ENCODE data around the gene TIMP2. TPM values are rescaled to one million over a fixed set of nuclear protein-coding genes. Genes with fewer than 3 reads are reported as not detected.

Gene TIMP2
- total and polyA plus RNA-seq, 2 of the 13 experiments (the other 11 are each of a cell fraction or from before 2014, with no cell fraction given): 3.8 to 8.5 TPM

DNA sequence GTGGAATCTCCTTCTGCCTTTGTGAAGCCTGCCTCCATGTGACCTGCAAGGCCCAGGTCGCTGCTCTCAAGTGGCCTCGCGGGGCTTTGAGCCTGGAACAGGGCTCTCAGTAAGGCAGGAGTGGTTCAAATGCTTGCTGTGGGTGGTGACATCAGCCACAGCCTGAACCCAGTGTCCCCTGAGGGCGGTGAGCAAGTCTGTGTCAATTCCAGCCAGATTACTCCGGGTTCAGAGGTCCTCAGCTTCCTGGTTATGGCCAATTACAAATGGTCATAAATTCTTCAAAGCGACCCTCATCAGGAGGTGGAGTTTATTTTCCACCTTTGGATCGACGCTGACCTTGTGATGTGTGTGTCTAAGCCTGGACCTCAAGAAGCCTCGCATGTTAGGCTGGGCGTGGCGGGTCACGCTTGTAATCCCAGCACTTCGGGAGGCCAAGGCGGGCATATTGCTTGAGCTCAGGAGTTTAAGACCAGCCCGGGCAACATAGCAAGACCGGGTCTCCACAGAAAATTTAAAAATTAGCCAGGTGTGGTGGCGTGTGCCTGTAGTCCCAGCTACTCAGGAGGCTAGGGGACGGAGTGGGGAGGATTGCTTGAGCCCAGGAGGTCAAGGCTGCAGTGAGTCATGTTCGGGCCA, 37.3 kb upstream of the TIMP2 start (continued):
- TF ChIP-seq ZBTB40 (IDR thresholded peaks at IDR 0.05): no peak
- peak; percentile 62; the same call in 1 of the 2 replicates for TF ChIP-seq ZBTB40 (CRISPR knock-in tag; IDR thresholded peaks at IDR 0.05)
- TF ChIP-seq ZNF552 (CRISPR knock-in tag; IDR thresholded peaks at IDR 0.05; ENCODE audit: borderline replicate concordance): no peak
- TF ChIP-seq, protein P1, sequence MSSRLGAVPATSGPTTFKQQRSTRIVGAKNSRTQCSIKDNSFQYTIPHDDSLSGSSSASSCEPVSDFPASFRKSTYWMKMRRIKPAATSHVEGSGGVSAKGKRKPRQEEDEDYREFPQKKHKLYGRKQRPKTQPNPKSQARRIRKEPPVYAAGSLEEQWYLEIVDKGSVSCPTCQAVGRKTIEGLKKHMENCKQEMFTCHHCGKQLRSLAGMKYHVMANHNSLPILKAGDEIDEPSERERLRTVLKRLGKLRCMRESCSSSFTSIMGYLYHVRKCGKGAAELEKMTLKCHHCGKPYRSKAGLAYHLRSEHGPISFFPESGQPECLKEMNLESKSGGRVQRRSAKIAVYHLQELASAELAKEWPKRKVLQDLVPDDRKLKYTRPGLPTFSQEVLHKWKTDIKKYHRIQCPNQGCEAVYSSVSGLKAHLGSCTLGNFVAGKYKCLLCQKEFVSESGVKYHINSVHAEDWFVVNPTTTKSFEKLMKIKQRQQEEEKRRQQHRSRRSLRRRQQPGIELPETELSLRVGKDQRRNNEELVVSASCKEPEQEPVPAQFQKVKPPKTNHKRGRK (CRISPR knock-in tag; IDR thresholded peaks at IDR 0.05): no peak
- TF ChIP-seq REPIN1 (CRISPR knock-in tag; IDR thresholded peaks at IDR 0.05; ENCODE audit: borderline replicate concordance, low read depth): peak; percentile 84
- TF ChIP-seq ZNF546 (CRISPR knock-in tag; conservative IDR thresholded peaks at IDR 0.05): no peak
- TF ChIP-seq KIAA2018 (CRISPR knock-in tag; IDR thresholded peaks at IDR 0.05; ENCODE audit: borderline replicate concordance): no peak
